GM12878 (cell line): Measurements from ENCODE around the gene TRMT13. TPM values are rescaled to one million over a fixed set of nuclear protein-coding genes. Genes with fewer than 3 reads are reported as not detected.

ENCODE experiments used
- ATAC-seq: fragments of 200-7000 bp; cut with Tn5 transposase; 3 replicates; pipeline ENCODE4 v1.9.1; 2020; ENCODE audit warnings: mild to moderate bottlenecking, moderate library complexity
- BruUV-seq: library from RNA; stranded (reverse); fragments of 400-500 nt; replicated peaks from 2 replicates; lab custom pipeline; 2021; lab: Mats Ljungman, UMichigan
- CTCF ChIA-PET: fragments of 300-600 bp; sonication (Branson Sonifier 250); formaldehyde crosslinking; extraction: SDS; loops from one replicate; lab custom pipeline; 2021; ENCODE audit warnings: inconsistent platforms; lab: Yijun Ruan, JAX
- POLR2A ChIA-PET: fragments of 350-600 bp; formaldehyde crosslinking; extraction: SDS; loops from one replicate; lab custom pipeline; 2021; ENCODE audit warnings: inconsistent platforms; lab: Charles Lee
- RAD21 ChIA-PET: fragments of 300-600 bp; sonication (Branson Sonifier 250); formaldehyde crosslinking; loops from one replicate; lab custom pipeline; 2023; ENCODE audit warnings: antibody characterized with exemption; ENCODE audit not compliant: unreplicated experiment; lab: Charles Lee
- SMC1A ChIA-PET: fragments of 300-600 bp; sonication (Branson Sonifier 250); formaldehyde crosslinking; loops from one replicate; lab custom pipeline; 2023; ENCODE audit not compliant: unreplicated experiment, uncharacterized antibody; lab: Charles Lee
- DNase-seq: peaks from one replicate; pipeline ENCODE4 v3.0.0-alpha.2; 2011; ENCODE audit warnings: low read depth, low spot score
- FAIRE-seq: peaks from 3 replicates; lab custom pipeline; 2011; peaks lifted over from hg19 to GRCh38; lab: Jason Lieb, UNC
- H2AFZ ChIP-seq: 2 replicates; pipeline ENCODE4 v1.6.0; 2011; ENCODE audit warnings: low read depth, low read length, control low read depth; ENCODE audit not compliant: control insufficient read depth
- H3K27ac ChIP-seq: 2 replicates; pipeline ENCODE4 v1.5.1; 2011; ENCODE audit warnings: control low read depth; ENCODE audit not compliant: control insufficient read depth, insufficient read depth
- H3K27me3 ChIP-seq, 2 experiments: replicated peaks in 1 of 2; 2 replicates each; pipeline versions ENCODE4 v1.6.0 to v1.6.1; 2011; ENCODE audit warnings: low read length in 1 of 2; ENCODE audit not compliant: control insufficient read depth in 2 of 2, insufficient read depth in 2 of 2
- H3K36me3 ChIP-seq, 2 experiments: 2 replicates each; pipeline ENCODE4 v1.5.1; 2011; ENCODE audit warnings: low read length in 1 of 2; ENCODE audit not compliant: control insufficient read depth in 2 of 2, insufficient read depth in 2 of 2
- H3K4me1 ChIP-seq: 2 replicates; pipeline ENCODE4 v1.6.1; 2011; ENCODE audit warnings: mild to moderate bottlenecking, low read length, moderate library complexity, mixed read lengths; ENCODE audit not compliant: control insufficient read depth, insufficient read depth
- H3K4me2 ChIP-seq: 2 replicates; pipeline ENCODE4 v1.6.0; 2011; ENCODE audit warnings: control low read depth; ENCODE audit not compliant: control insufficient read depth, insufficient read depth
- H3K4me3 ChIP-seq: fragments of 200-600 bp; sonication (generic); 2 replicates; pipeline ENCODE4 v1.5.1; 2016
- H3K79me2 ChIP-seq: 2 replicates; pipeline ENCODE4 v1.6.0; 2011; ENCODE audit warnings: low read length; ENCODE audit not compliant: control insufficient read depth, insufficient read depth
- H3K9ac ChIP-seq: 2 replicates; pipeline ENCODE4 v1.8.0; 2011; ENCODE audit warnings: low read length, control low read depth, mixed read lengths; ENCODE audit not compliant: control insufficient read depth, insufficient read depth
- H3K9me3 ChIP-seq: replicated peaks from 3 replicates; pipeline ENCODE4 v1.5.1; 2011; ENCODE audit warnings: mild to moderate bottlenecking, low read length; ENCODE audit not compliant: control insufficient read depth, insufficient read depth
- H4K20me1 ChIP-seq: 2 replicates; pipeline ENCODE4 v1.6.0; 2011; ENCODE audit not compliant: control insufficient read depth, insufficient read depth
- BACH1 ChIP-seq: fragments of 450-650 bp; IDR thresholded peaks from 2 replicates; pipeline ENCODE4 v1.6.1; 2017; ENCODE audit warnings: mild to moderate bottlenecking, borderline replicate concordance
- DPF2 ChIP-seq: fragments of 450-650 bp; IDR thresholded peaks from 2 replicates; pipeline ENCODE4 v1.6.1; 2017; ENCODE audit warnings: mild to moderate bottlenecking
- ELK1 ChIP-seq: IDR thresholded peaks from 2 replicates; pipeline ENCODE4 v1.6.1; 2012; ENCODE audit warnings: low read depth, low read length, improper control_type of control experiment
- JUND ChIP-seq: IDR thresholded peaks from 2 replicates; pipeline ENCODE4 v1.6.1; 2012; ENCODE audit warnings: low read depth, mild to moderate bottlenecking, low read length, improper control_type of control experiment, moderate library complexity
- MTA2 ChIP-seq: fragments of 450-650 bp; IDR thresholded peaks from 2 replicates; pipeline ENCODE4 v1.6.1; 2016; ENCODE audit warnings: low read depth, mild to moderate bottlenecking, moderate library complexity
- NFIC ChIP-seq: IDR thresholded peaks from 2 replicates; pipeline ENCODE4 v1.6.1; 2012; ENCODE audit warnings: low read depth, mild to moderate bottlenecking, inconsistent platforms, low read length, moderate library complexity
- PBX3 ChIP-seq: IDR thresholded peaks from 2 replicates; pipeline ENCODE4 v1.6.1; 2011; ENCODE audit warnings: mild to moderate bottlenecking, low read depth, low read length, moderate library complexity; ENCODE audit not compliant: insufficient replicate concordance
- SIX5 ChIP-seq: IDR thresholded peaks from 2 replicates; pipeline ENCODE4 v1.6.1; 2011; ENCODE audit warnings: mild to moderate bottlenecking, low read depth, low read length, moderate library complexity; ENCODE audit not compliant: severe bottlenecking
- USF2 ChIP-seq: IDR thresholded peaks from 2 replicates; pipeline ENCODE4 v1.6.1; 2011; ENCODE audit warnings: low read depth, low read length, improper control_type of control experiment, borderline replicate concordance
- ZBED1 ChIP-seq: IDR thresholded peaks from 2 replicates; pipeline ENCODE4 v1.6.1; 2016; ENCODE audit warnings: borderline replicate concordance
- ZNF207 ChIP-seq: fragments of 450-650 bp; IDR thresholded peaks from 2 replicates; pipeline ENCODE4 v1.6.1; 2014; ENCODE audit warnings: antibody characterized with exemption, mild to moderate bottlenecking, borderline replicate concordance
- WGBS: methylation state at CpG from one replicate; pipeline ENCODE4 v1.1.6; 2016; ENCODE audit warnings: low lambda C conversion rate; ENCODE audit not compliant: insufficient replicate concordance, insufficient coverage; ENCODE audit errors: missing lambda C conversion rate; 5-methylcytosine and 5-hydroxymethylcytosine counted together
- in situ Hi-C: fragments of 300-500 bp; cut with MboI; formaldehyde crosslinking; loops from 9 replicates; pipeline ENCODE4 v1.14.3; 2018; ENCODE audit warnings: mixed read lengths
- intact Hi-C: fragments of 100-400 bp; cut with micrococcal nuclease; formaldehyde crosslinking; loops from one replicate; pipeline ENCODE4 v1.14.2; 2022; ENCODE audit not compliant: unreplicated experiment
- polyA plus RNA-seq, 11 experiments: library from polyadenylated mRNA; depleted of rRNA in 4 of 11; unstranded in 6 of 11; stranded (reverse) in 5 of 11; fragments of >200 nt; fragmentation: Nextera tagmentation in 4 of 11; fragmentation: Illumina TruSeq in 1 of 11; extraction: Ambion mirVana in 4 of 11; extraction: Trizol in 1 of 11; gene quantifications; 1 replicate in 1 of 11; 2 replicates in 10 of 11; pipeline versions ENCODE4 v1.2.1 to v1.2.3, GENCODE V29; 2011 to 2016; ENCODE audit warnings: inconsistent platforms in 2 of 11, missing spikeins in 2 of 11, low read depth in 1 of 11
- total RNA-seq, 4 experiments: library from RNA; depleted of rRNA in 3 of 4; stranded (reverse); fragments of >200 nt in 3 of 4; fragmentation: Illumina TruSeq in 1 of 4; extraction: Trizol in 1 of 4; gene quantifications; 2 replicates each; pipeline versions ENCODE4 v1.2.1 to v1.2.3, GENCODE V29; 2013 to 2021
- TF ChIP-seq, protein P1 (sequence below): IDR thresholded peaks from 2 replicates; pipeline ENCODE4 v1.6.1; 2012; ENCODE audit warnings: low read depth, low read length, improper control_type of control experiment
- TF ChIP-seq, protein P2 (sequence below): fragments of 150-350 bp; IDR thresholded peaks from 2 replicates; pipeline ENCODE4 v1.6.1; 2016; ENCODE audit warnings: low read depth, low read length

The TRMT13 gene
- total and polyA plus RNA-seq, 10 of the 15 experiments (the other 5 are each of a cell fraction or from before 2014, with no cell fraction given), result 13.7 to 26.6 (median 21.9) TPM

DNA sequence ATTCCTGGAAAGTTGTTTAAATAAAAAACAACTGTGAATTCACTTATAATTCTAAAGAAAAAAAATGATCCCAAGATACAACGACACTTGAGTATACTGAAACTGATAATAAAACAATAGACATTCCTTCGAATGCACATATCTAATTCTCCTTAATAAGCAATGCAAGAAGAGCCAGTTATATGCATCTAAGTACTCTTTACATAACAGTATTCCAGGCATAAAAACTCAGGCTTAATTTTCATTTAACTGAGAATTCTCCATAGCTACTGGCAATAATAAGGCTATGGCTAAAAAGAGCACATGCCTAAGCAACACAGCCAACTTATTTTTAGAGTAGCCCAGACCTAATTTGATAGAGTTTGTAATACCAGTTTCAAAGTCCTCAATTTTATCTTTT is 31.4 kb upstream of the TRMT13 start:
- CTCF ChIA-PET, result no interaction called here
- Histone ChIP-seq H3K4me3 (no peak overlapping the region), H3K27me3 (no peaks in the 10 kb centered on the region), H2AFZ (no peak overlapping the region), H3K4me1 (no peaks in the 10 kb centered on the region), H3K4me2 (no peak overlapping the region), H3K36me3 (peaks cover 6 to 31% of the 10 kb centered on the region in 2 experiments), H4K20me1 (no peaks in the 10 kb centered on the region), H3K9me3 (no peaks in the 10 kb centered on the region), H3K27ac (no peak overlapping the region), H3K79me2 (no peaks in the 10 kb centered on the region), H3K9ac (no peak overlapping the region)
- POLR2A ChIA-PET, result no interaction called here
- WGBS, result 75% methylated on average over 2 of the region's 2 CpGs
- TF ChIP-seq DPF2, result no peak
- no peak for TF ChIP-seq ZBED1
- TF ChIP-seq PBX3, result no peak
- no peak for TF ChIP-seq ELK1
- TF ChIP-seq BACH1, result no peak
- no peak for TF ChIP-seq SIX5
- TF ChIP-seq, protein P1, sequence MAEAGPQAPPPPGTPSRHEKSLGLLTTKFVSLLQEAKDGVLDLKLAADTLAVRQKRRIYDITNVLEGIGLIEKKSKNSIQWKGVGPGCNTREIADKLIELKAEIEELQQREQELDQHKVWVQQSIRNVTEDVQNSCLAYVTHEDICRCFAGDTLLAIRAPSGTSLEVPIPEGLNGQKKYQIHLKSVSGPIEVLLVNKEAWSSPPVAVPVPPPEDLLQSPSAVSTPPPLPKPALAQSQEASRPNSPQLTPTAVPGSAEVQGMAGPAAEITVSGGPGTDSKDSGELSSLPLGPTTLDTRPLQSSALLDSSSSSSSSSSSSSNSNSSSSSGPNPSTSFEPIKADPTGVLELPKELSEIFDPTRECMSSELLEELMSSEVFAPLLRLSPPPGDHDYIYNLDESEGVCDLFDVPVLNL, result no peak
- TF ChIP-seq, protein P2, sequence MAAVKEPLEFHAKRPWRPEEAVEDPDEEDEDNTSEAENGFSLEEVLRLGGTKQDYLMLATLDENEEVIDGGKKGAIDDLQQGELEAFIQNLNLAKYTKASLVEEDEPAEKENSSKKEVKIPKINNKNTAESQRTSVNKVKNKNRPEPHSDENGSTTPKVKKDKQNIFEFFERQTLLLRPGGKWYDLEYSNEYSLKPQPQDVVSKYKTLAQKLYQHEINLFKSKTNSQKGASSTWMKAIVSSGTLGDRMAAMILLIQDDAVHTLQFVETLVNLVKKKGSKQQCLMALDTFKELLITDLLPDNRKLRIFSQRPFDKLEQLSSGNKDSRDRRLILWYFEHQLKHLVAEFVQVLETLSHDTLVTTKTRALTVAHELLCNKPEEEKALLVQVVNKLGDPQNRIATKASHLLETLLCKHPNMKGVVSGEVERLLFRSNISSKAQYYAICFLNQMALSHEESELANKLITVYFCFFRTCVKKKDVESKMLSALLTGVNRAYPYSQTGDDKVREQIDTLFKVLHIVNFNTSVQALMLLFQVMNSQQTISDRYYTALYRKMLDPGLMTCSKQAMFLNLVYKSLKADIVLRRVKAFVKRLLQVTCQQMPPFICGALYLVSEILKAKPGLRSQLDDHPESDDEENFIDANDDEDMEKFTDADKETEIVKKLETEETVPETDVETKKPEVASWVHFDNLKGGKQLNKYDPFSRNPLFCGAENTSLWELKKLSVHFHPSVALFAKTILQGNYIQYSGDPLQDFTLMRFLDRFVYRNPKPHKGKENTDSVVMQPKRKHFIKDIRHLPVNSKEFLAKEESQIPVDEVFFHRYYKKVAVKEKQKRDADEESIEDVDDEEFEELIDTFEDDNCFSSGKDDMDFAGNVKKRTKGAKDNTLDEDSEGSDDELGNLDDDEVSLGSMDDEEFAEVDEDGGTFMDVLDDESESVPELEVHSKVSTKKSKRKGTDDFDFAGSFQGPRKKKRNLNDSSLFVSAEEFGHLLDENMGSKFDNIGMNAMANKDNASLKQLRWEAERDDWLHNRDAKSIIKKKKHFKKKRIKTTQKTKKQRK, result no peak
- TF ChIP-seq USF2, result no peak
- no peak for TF ChIP-seq JUND
- no peak for TF ChIP-seq ZNF207
- no peak for TF ChIP-seq MTA2
- TF ChIP-seq NFIC, result no peak
- in situ Hi-C loops (no loop called here), intact Hi-C loops (no loop called here)
- ATAC-seq, result no peak
- SMC1A ChIA-PET, result no interaction called here
- DNase-seq, result no peak
- RAD21 ChIA-PET, result no interaction called here
- no peak for FAIRE-seq
- TSS peak; percentile 24 for BruUV-seq
